Activated B cell treated with CpG ODN at 0.5 μM for 24 hours (primary cell): Measurements from ENCODE around the gene FNDC7. TPM values are rescaled to one million over a fixed set of nuclear protein-coding genes. Genes with fewer than 3 reads are reported as not detected.
"Not testable (repeated sequence)": the region's sequence is repeated elsewhere in the genome, so short reads cannot be mapped to it uniquely, and the experiment has no call there.

ENCODE experiments used
- ATAC-seq: fragments of 200-7000 bp; cut with Tn5 transposase; one replicate; pipeline ENCODE4 v1.10.0; 2021; ENCODE audit warnings: low read depth, mild to moderate bottlenecking, moderate library complexity
- CTCF ChIA-PET: fragments of 350-600 bp; sonication (Branson Sonifier 250); formaldehyde crosslinking; loops from one replicate; lab custom pipeline; 2021; ENCODE audit warnings: antibody characterized with exemption; lab: Charles Lee
- POLR2A ChIA-PET: fragments of 350-600 bp; sonication (Branson Sonifier 250); formaldehyde crosslinking; loops from one replicate; lab custom pipeline; 2021; ENCODE audit warnings: antibody characterized with exemption; lab: Charles Lee
- DNase-seq: peaks from one replicate; pipeline ENCODE4 v3.0.0; 2022
- H3K27ac Mint-ChIP-seq: one replicate; pipeline ENCODE4 v1.8.0; 2020; ENCODE audit warnings: mixed read lengths
- H3K27me3 Mint-ChIP-seq: one replicate; pipeline ENCODE4 v1.8.0; 2021; ENCODE audit warnings: mixed read lengths
- H3K36me3 Mint-ChIP-seq: one replicate; pipeline ENCODE4 v1.8.0; 2021; ENCODE audit warnings: low read depth, mixed read lengths
- H3K4me1 Mint-ChIP-seq: one replicate; pipeline ENCODE4 v1.8.0; 2021; ENCODE audit warnings: mixed read lengths
- H3K4me3 Mint-ChIP-seq: one replicate; pipeline ENCODE4 v1.8.0; 2020; ENCODE audit warnings: mild to moderate bottlenecking, mixed read lengths
- H3K9me3 Mint-ChIP-seq: one replicate; pipeline ENCODE4 v1.8.0; 2020; ENCODE audit warnings: mixed read lengths
- intact Hi-C: fragments of 100-400 bp; cut with micrococcal nuclease; formaldehyde crosslinking; loops from one replicate; pipeline ENCODE4 v1.15.1; 2024
- total RNA-seq: library from RNA; stranded (reverse); gene quantifications from 2 replicates; pipeline ENCODE4 v1.2.3, GENCODE V29; 2022
- TF ChIP-seq, protein P1 (sequence below): fragments of 200-600 bp; IDR thresholded peaks from one replicate; pipeline ENCODE4 v1.8.0; 2022; ENCODE audit warnings: antibody characterized with exemption, mild to moderate bottlenecking

Gene FNDC7
- total RNA-seq, 1 donor from 2014 or later = not detected

- ChIA-PET POLR2A (interaction anchor here (2.9 kb wide), 1 partner anchor 9 kb away, joined by 23 read pairs; the partner anchor contains the start of gene PRPF38B), CTCF (no interaction called here)
- Mint-ChIP-seq H3K36me3 (peaks cover 53% of the 10 kb centered on the region), H3K9me3 (no peaks in the 10 kb centered on the region), H3K27me3 (no peaks in the 10 kb centered on the region), H3K4me3 (no peak overlapping the region), H3K4me1 (peaks cover 20% of the 10 kb centered on the region), H3K27ac (no peak overlapping the region)
- DNase-seq = no peak
- TF ChIP-seq, protein P1, sequence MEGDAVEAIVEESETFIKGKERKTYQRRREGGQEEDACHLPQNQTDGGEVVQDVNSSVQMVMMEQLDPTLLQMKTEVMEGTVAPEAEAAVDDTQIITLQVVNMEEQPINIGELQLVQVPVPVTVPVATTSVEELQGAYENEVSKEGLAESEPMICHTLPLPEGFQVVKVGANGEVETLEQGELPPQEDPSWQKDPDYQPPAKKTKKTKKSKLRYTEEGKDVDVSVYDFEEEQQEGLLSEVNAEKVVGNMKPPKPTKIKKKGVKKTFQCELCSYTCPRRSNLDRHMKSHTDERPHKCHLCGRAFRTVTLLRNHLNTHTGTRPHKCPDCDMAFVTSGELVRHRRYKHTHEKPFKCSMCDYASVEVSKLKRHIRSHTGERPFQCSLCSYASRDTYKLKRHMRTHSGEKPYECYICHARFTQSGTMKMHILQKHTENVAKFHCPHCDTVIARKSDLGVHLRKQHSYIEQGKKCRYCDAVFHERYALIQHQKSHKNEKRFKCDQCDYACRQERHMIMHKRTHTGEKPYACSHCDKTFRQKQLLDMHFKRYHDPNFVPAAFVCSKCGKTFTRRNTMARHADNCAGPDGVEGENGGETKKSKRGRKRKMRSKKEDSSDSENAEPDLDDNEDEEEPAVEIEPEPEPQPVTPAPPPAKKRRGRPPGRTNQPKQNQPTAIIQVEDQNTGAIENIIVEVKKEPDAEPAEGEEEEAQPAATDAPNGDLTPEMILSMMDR = no peak
- intact Hi-C loops = no loop called here
- ATAC-seq = no peak
Observed at GRCh38 chr1:108701176-108701849, 11.4 kb upstream of the FNDC7 start.

- POLR2A ChIA-PET = interaction anchor here (0.6 to 2.9 kb wide), 2 partner anchors 10 to 41 kb away, joined by 3 to 23 read pairs; partner anchors contain the start of genes HENMT1 and PRPF38B
- DNase-seq, H3K27me3 Mint-ChIP-seq, CTCF ChIA-PET, H3K27ac Mint-ChIP-seq, H3K9me3 Mint-ChIP-seq, H3K4me3 Mint-ChIP-seq, intact Hi-C loops, ATAC-seq: not testable (repeated sequence)
- peaks cover 20% of the 10 kb centered on the region for H3K4me1 Mint-ChIP-seq
- H3K36me3 Mint-ChIP-seq = peaks cover 46% of the 10 kb centered on the region
Observed at GRCh38 chr1:108702109-108702508, 10.6 kb upstream of the FNDC7 start.

GRCh38 chr1:108703939-108704338 lies 8.8 kb upstream of the FNDC7 start:
- CTCF ChIA-PET = no interaction called here
- H3K4me1 Mint-ChIP-seq = peaks cover 20% of the 10 kb centered on the region
- intact Hi-C loops = no loop called here
- H3K4me3 Mint-ChIP-seq = no peak overlapping the region
- POLR2A ChIA-PET = interaction anchor here (2.9 kb wide), 1 partner anchor 11 kb away, joined by 23 read pairs; the partner anchor contains the start of gene PRPF38B
- ATAC-seq (no peak), DNase-seq (no peak)
- H3K36me3 Mint-ChIP-seq = peaks cover 28% of the 10 kb centered on the region
- no peak overlapping the region for H3K27ac Mint-ChIP-seq
- H3K27me3 Mint-ChIP-seq = peaks cover 3% of the 10 kb centered on the region
- no peaks in the 10 kb centered on the region for H3K9me3 Mint-ChIP-seq
- TF ChIP-seq, protein P1 = no peak

GRCh38 chr1:108704496-108704895 lies 8.2 kb upstream of the FNDC7 start:
- ATAC-seq (no peak), DNase-seq (no peak)
- peaks cover 23% of the 10 kb centered on the region for H3K36me3 Mint-ChIP-seq
- intact Hi-C loops = no loop called here
- no peak overlapping the region for H3K27ac Mint-ChIP-seq
- no peaks in the 10 kb centered on the region for H3K9me3 Mint-ChIP-seq
- CTCF ChIA-PET = no interaction called here
- peaks cover 16% of the 10 kb centered on the region for H3K4me1 Mint-ChIP-seq
- TF ChIP-seq, protein P1 = no peak
- H3K27me3 Mint-ChIP-seq = peaks cover 4% of the 10 kb centered on the region
- H3K4me3 Mint-ChIP-seq = no peak overlapping the region
- POLR2A ChIA-PET = interaction anchor here (1.4 kb wide), 1 partner anchor 12 kb away, joined by 7 read pairs; the partner anchor contains the start of gene PRPF38B

DNA sequence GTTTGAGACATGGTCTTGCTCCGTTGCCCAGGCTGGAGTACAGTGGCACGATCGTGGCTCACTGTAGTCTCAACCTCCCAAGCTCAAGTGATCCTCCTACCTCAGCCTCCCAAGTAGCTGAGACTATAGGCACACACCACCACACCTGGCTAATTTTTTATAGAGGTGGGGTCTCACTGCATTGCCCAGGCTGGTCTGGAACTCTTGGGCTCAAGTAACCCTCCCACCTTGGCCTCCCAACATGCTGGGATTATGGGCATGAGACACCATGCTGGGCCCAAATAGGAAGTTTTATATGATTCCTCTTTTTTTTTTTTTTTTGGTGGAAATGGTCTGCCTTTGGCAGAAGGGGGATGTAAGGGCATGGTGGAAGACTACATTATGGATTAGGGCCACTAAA lies 6.1 kb upstream of the FNDC7 start:
- intact Hi-C loops = no loop called here
- DNase-seq = no peak
- H3K27me3 Mint-ChIP-seq = peaks cover 8% of the 10 kb centered on the region
- no peak overlapping the region for H3K4me3 Mint-ChIP-seq
- ATAC-seq = no peak
- CTCF ChIA-PET = no interaction called here
- no peak overlapping the region for H3K27ac Mint-ChIP-seq
- TF ChIP-seq, protein P1 = no peak
- peaks cover 7% of the 10 kb centered on the region for H3K36me3 Mint-ChIP-seq
- POLR2A ChIA-PET = no interaction called here
- peaks cover 9% of the 10 kb centered on the region for H3K4me1 Mint-ChIP-seq
- H3K9me3 Mint-ChIP-seq = no peaks in the 10 kb centered on the region
